ENCODE results near the gene FSD2. TPM values are rescaled to one million over a fixed set of nuclear protein-coding genes. Genes with fewer than 3 reads are reported as not detected.

The FSD2 gene
- total RNA-seq, 1 experiment from 2014 or later: not detected

- no peaks in the 10 kb centered on the region for H3K9me3 Mint-ChIP-seq (ENCODE audit: unreplicated experiment)
- CTCF ChIA-PET: no interaction called here
These were observed 3.4 kb downstream of the FSD2 start for GRCh38 chr15:82802497-82802896.

GRCh38 chr15:82799183-82799841, 6.6 kb downstream of the FSD2 start:
- Mint-ChIP-seq H3K27me3 (ENCODE audit: insufficient read depth, unreplicated experiment) (peaks cover 19% of the 10 kb centered on the region), H3K36me3 (ENCODE audit: insufficient read depth, unreplicated experiment) (no peaks in the 10 kb centered on the region), H3K4me3 (ENCODE audit: unreplicated experiment) (no peak overlapping the region), H3K4me1 (ENCODE audit: low read depth, unreplicated experiment) (no peaks in the 10 kb centered on the region), H3K9me3 (ENCODE audit: unreplicated experiment) (peaks cover under 1% of the 10 kb centered on the region), H3K27ac (ENCODE audit: unreplicated experiment) (no peak overlapping the region)
- no peak for TF ChIP-seq CTCF (IDR thresholded peaks at IDR 0.05; ENCODE audit: insufficient read depth in 1 of 2, low read depth in 1 of 2, low read length in 1 of 2, severe bottlenecking in 1 of 2, unreplicated experiment in 1 of 2)
- no TSS peak for BruUV-seq (replicated peaks)
- intact Hi-C loops (cut with micrococcal nuclease; ENCODE audit: unreplicated experiment): no loop called here
- no peaks in the 10 kb centered on the region for H3K9me3 ChIP-seq
- H3K36me3 ChIP-seq (ENCODE audit: control insufficient read depth, insufficient read depth, low read length): no peaks in the 10 kb centered on the region
- POLR2A ChIA-PET: no interaction called here
- H3K27me3 ChIP-seq (replicated peaks; ENCODE audit: control insufficient read depth, insufficient read depth, low read length): no peaks in the 10 kb centered on the region
- no peak overlapping the region for H3K4me3 ChIP-seq (ENCODE audit: low read depth, low read length)
- DNase-seq: no peak
- CTCF ChIA-PET: no interaction called here
- no peaks in the 10 kb centered on the region for H3K4me1 ChIP-seq

More at GRCh38 chr15:82802497-82802896, 3.4 kb downstream of the FSD2 start:
- peaks cover 17% of the 10 kb centered on the region for H3K27me3 Mint-ChIP-seq (ENCODE audit: insufficient read depth, unreplicated experiment)
- no peaks in the 10 kb centered on the region for H3K4me1 ChIP-seq
- no peak for TF ChIP-seq CTCF (IDR thresholded peaks at IDR 0.05; ENCODE audit: insufficient read depth in 1 of 2, low read depth in 1 of 2, low read length in 1 of 2, severe bottlenecking in 1 of 2, unreplicated experiment in 1 of 2)
- no peaks in the 10 kb centered on the region for H3K9me3 ChIP-seq
- intact Hi-C loops (cut with micrococcal nuclease; ENCODE audit: unreplicated experiment): loop anchor here (10.0 kb wide), 1 partner anchor 182 kb away; the partner anchor contains the start of gene RAMAC
- DNase-seq: no peak
- H3K4me3 Mint-ChIP-seq (ENCODE audit: unreplicated experiment): no peak overlapping the region
- POLR2A ChIA-PET: no interaction called here
- H3K4me1 Mint-ChIP-seq (ENCODE audit: low read depth, unreplicated experiment): no peaks in the 10 kb centered on the region
- no TSS peak for BruUV-seq (replicated peaks)
- H3K36me3 Mint-ChIP-seq (ENCODE audit: insufficient read depth, unreplicated experiment): no peaks in the 10 kb centered on the region
- no peak overlapping the region for H3K27ac Mint-ChIP-seq (ENCODE audit: unreplicated experiment)
- H3K36me3 ChIP-seq (ENCODE audit: control insufficient read depth, insufficient read depth, low read length): no peaks in the 10 kb centered on the region
- H3K27me3 ChIP-seq (replicated peaks; ENCODE audit: control insufficient read depth, insufficient read depth, low read length): no peaks in the 10 kb centered on the region
- no peak overlapping the region for H3K4me3 ChIP-seq (ENCODE audit: low read depth, low read length)

DNA sequence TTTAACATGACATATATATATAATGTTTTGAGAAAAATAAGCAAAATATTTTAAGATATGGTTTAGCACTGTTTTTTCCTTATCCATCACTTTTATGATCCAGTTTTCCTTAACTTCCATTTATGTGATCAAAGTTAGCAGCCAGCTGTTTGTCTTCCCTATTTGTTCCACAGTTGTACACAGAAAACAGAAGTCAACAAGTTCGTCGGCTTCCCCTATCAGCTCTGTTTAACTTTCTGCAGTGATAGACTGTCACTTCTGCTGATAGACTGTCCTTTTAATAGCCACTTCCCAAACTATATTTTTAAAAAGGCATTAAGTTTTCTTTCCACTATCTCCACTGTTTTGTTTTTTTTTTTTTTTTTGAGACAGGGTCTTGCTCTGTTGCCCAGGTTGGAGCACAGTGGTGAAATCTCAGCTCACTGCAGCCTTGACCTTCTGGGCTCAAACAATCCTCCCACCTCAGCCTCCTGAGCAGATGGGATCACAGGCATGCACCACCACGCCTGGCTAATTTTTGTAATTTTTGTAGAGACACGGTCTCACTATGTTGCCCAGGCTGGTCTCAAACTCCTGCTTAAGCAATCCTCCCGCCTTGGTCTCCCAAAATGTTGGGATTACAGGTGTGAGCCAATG, 7.2 kb downstream of the FSD2 start:
- BruUV-seq (replicated peaks): no TSS peak
- CTCF ChIA-PET: no interaction called here

More for the DNA sequence above, 7.2 kb downstream of the FSD2 start:
- intact Hi-C loops (cut with micrococcal nuclease; ENCODE audit: unreplicated experiment): no loop called here
- peaks cover 25% of the 10 kb centered on the region for H3K27me3 Mint-ChIP-seq (ENCODE audit: insufficient read depth, unreplicated experiment)
- no peak for DNase-seq
- no peaks in the 10 kb centered on the region for H3K36me3 Mint-ChIP-seq (ENCODE audit: insufficient read depth, unreplicated experiment)
- Histone ChIP-seq H3K4me3 (ENCODE audit: low read depth, low read length) (no peak overlapping the region), H3K9me3 (no peaks in the 10 kb centered on the region), H3K4me1 (no peaks in the 10 kb centered on the region), H3K36me3 (ENCODE audit: control insufficient read depth, insufficient read depth, low read length) (no peaks in the 10 kb centered on the region), H3K27me3 (replicated peaks; ENCODE audit: control insufficient read depth, insufficient read depth, low read length) (no peaks in the 10 kb centered on the region)
- no peak overlapping the region for H3K4me3 Mint-ChIP-seq (ENCODE audit: unreplicated experiment)
- POLR2A ChIA-PET: no interaction called here
- H3K4me1 Mint-ChIP-seq (ENCODE audit: low read depth, unreplicated experiment): no peaks in the 10 kb centered on the region
- no peak for TF ChIP-seq CTCF (IDR thresholded peaks at IDR 0.05; ENCODE audit: insufficient read depth in 1 of 2, low read depth in 1 of 2, low read length in 1 of 2, severe bottlenecking in 1 of 2, unreplicated experiment in 1 of 2)
- H3K27ac Mint-ChIP-seq (ENCODE audit: unreplicated experiment): no peak overlapping the region
- H3K9me3 Mint-ChIP-seq (ENCODE audit: unreplicated experiment): peaks cover 7% of the 10 kb centered on the region

Data from Caco-2 (cell line).